Type B pancreatic cell (in vitro differentiated cells): ENCODE measurements around the gene ASCL5. TPM values are rescaled to one million over a fixed set of nuclear protein-coding genes. Genes with fewer than 3 reads are reported as not detected.

ENCODE experiments used
- DNase-seq: peaks from one replicate; pipeline ENCODE4 v3.0.0; 2021; ENCODE audit warnings: mixed read lengths; ENCODE audit not compliant: unreplicated experiment; ENCODE audit errors: extremely low spot score
- H3K27ac Mint-ChIP-seq: 2 replicates; pipeline ENCODE4 v1.8.0; 2021; ENCODE audit warnings: mild to moderate bottlenecking, mixed read lengths
- H3K27me3 Mint-ChIP-seq: 2 replicates; pipeline ENCODE4 v1.8.0; 2021; ENCODE audit warnings: mixed read lengths
- H3K36me3 Mint-ChIP-seq: 2 replicates; pipeline ENCODE4 v1.8.0; 2021; ENCODE audit warnings: mixed read lengths
- H3K4me1 Mint-ChIP-seq: one replicate; pipeline ENCODE4 v1.8.0; 2021; ENCODE audit warnings: mixed read lengths; ENCODE audit not compliant: unreplicated experiment
- H3K4me3 Mint-ChIP-seq: 2 replicates; pipeline ENCODE4 v1.8.0; 2021; ENCODE audit warnings: mild to moderate bottlenecking, mixed read lengths
- H3K9me3 Mint-ChIP-seq: 2 replicates; pipeline ENCODE4 v1.8.0; 2021; ENCODE audit warnings: mixed read lengths
- CTCF ChIP-seq: fragments of 200-600 bp; sonication (generic); conservative IDR thresholded peaks from 2 replicates; pipeline ENCODE4 v1.5.0; 2021; ENCODE audit warnings: antibody characterized with exemption, mild to moderate bottlenecking
- total RNA-seq: library from RNA; stranded (reverse); gene quantifications from 2 replicates; pipeline ENCODE4 v1.2.1, GENCODE V29; 2021; ENCODE audit warnings: low replicate concordance

Gene ASCL5
- total RNA-seq, 1 donor from 2014 or later, result not detected

- TF ChIP-seq CTCF, result no peak
- H3K4me3 Mint-ChIP-seq, result no peak overlapping the region
- peaks cover 15% of the 10 kb centered on the region for H3K4me1 Mint-ChIP-seq
- H3K27me3 Mint-ChIP-seq, result no peaks in the 10 kb centered on the region
- DNase-seq, result no peak
- no peaks in the 10 kb centered on the region for H3K9me3 Mint-ChIP-seq
- no peak overlapping the region for H3K27ac Mint-ChIP-seq
- H3K36me3 Mint-ChIP-seq, result no peaks in the 10 kb centered on the region
These were observed 23.3 kb downstream of the ASCL5 start for GRCh38 chr1:201103666-201104065.

GRCh38 chr1:201100169-201100930 lies 26.6 kb downstream of the ASCL5 start:
- H3K27ac Mint-ChIP-seq, result no peak overlapping the region
- no peak overlapping the region for H3K4me3 Mint-ChIP-seq
- H3K36me3 Mint-ChIP-seq, result no peaks in the 10 kb centered on the region
- H3K27me3 Mint-ChIP-seq, result no peaks in the 10 kb centered on the region
- no peaks in the 10 kb centered on the region for H3K9me3 Mint-ChIP-seq
- TF ChIP-seq CTCF, result no peak
- DNase-seq, result no peak
- H3K4me1 Mint-ChIP-seq, result peaks cover 17% of the 10 kb centered on the region

GRCh38 chr1:201098992-201099677 lies 27.8 kb downstream of the ASCL5 start:
- Mint-ChIP-seq H3K36me3 (no peaks in the 10 kb centered on the region), H3K27ac (no peak overlapping the region), H3K27me3 (no peaks in the 10 kb centered on the region), H3K4me1 (peaks cover 12% of the 10 kb centered on the region), H3K4me3 (no peak overlapping the region), H3K9me3 (no peaks in the 10 kb centered on the region)
- no peak for TF ChIP-seq CTCF
- DNase-seq, result no peak

GRCh38 chr1:201096977-201097856 lies 29.8 kb downstream of the ASCL5 start:
- Mint-ChIP-seq H3K9me3 (no peaks in the 10 kb centered on the region), H3K4me1 (peaks cover 10% of the 10 kb centered on the region), H3K4me3 (no peak overlapping the region), H3K27me3 (no peaks in the 10 kb centered on the region), H3K36me3 (no peaks in the 10 kb centered on the region), H3K27ac (no peak overlapping the region)
- no peak for DNase-seq
- no peak for TF ChIP-seq CTCF

GRCh38 chr1:201096041-201096461 lies 30.9 kb downstream of the ASCL5 start:
- Mint-ChIP-seq H3K9me3 (no peaks in the 10 kb centered on the region), H3K27ac (no peak overlapping the region), H3K4me1 (peaks cover 10% of the 10 kb centered on the region), H3K4me3 (no peak overlapping the region), H3K27me3 (no peaks in the 10 kb centered on the region), H3K36me3 (no peaks in the 10 kb centered on the region)
- TF ChIP-seq CTCF, result no peak
- no peak for DNase-seq
